Adrenal gland (tissue), 12 donors: ENCODE data around the gene MED1. TPM values are rescaled to one million over a fixed set of nuclear protein-coding genes. Genes with fewer than 3 reads are reported as not detected.
A peak's percentile ranks its signal among the peaks of the same experiment; 100 is the strongest.

Experiments
- DNase-seq, 7 donors: peaks; one replicate each; pipeline ENCODE4 v3.0.0-alpha.2; 2019 to 2020
- H3K27ac ChIP-seq, 5 donors: fragments of 200-600 bp; sonication (generic) in 4 of 5; 1 replicate in 3 of 5; 2 replicates in 2 of 5; pipeline versions ENCODE4 v1.5.1 to v1.8.0; 2016 to 2020; ENCODE audit warnings: mild to moderate bottlenecking in 1 of 5
- H3K27me3 ChIP-seq: fragments of 200-600 bp; 2 replicates; pipeline ENCODE4 v1.8.0; 2021
- H3K36me3 ChIP-seq, 2 donors: fragments of 200-600 bp; replicated peaks in 1 of 2; 1 replicate in 1 of 2; 2 replicates in 1 of 2; pipeline versions ENCODE4 v1.5.1 to v1.8.0; 2018 to 2022
- H3K4me1 ChIP-seq, 2 donors: fragments of 200-600 bp; replicated peaks in 1 of 2; 1 replicate in 1 of 2; 2 replicates in 1 of 2; pipeline versions ENCODE4 v1.5.1 to v1.8.0; 2018 to 2021
- H3K4me3 ChIP-seq, 4 donors: fragments of 200-600 bp; sonication (generic) in 3 of 4; one replicate each; pipeline ENCODE4 v1.5.1; 2016 to 2018
- H3K9me3 ChIP-seq, 3 donors: fragments of 200-600 bp; sonication (generic) in 1 of 3; replicated peaks in 1 of 3; 1 replicate in 2 of 3; 2 replicates in 1 of 3; pipeline versions ENCODE4 v1.5.1 to v1.8.0; 2016 to 2021
- CTCF ChIP-seq, 6 experiments: fragments of 450-650 bp in 4 of 6; fragments of 200-600 bp in 2 of 6; sonication (generic) in 1 of 6; IDR thresholded peaks; 1 replicate in 5 of 6; 2 replicates in 1 of 6; pipeline versions ENCODE4 v1.5.1 to v1.8.0; 2016 to 2021; ENCODE audit warnings: antibody characterized with exemption in 6 of 6, mild to moderate bottlenecking in 2 of 6, moderate library complexity in 1 of 6
- POLR2A ChIP-seq, 2 donors: fragments of 450-650 bp; IDR thresholded peaks; one replicate each; pipeline ENCODE4 v1.6.1; 2017; ENCODE audit warnings: antibody characterized with exemption in 2 of 2, mild to moderate bottlenecking in 2 of 2, moderate library complexity in 1 of 2
- WGBS, 4 donors: extraction: QIAGEN DNeasy Blood & Tissue Kit in 2 of 4; methylation state at CpG; one replicate each; pipeline versions ENCODE4 v1.1.5 to v1.1.7; 2013 to 2017; 5-methylcytosine and 5-hydroxymethylcytosine counted together
- intact Hi-C, 2 donors: fragments of 100-400 bp; cut with DNase I; formaldehyde crosslinking; loops; one replicate each; pipeline versions ENCODE4 v1.14.1 to v1.15.0; 2022 to 2023
- polyA plus RNA-seq, 3 donors: library from polyadenylated mRNA; stranded (reverse); fragments of 200-250 nt in 2 of 3; fragments of 350-450 nt in 1 of 3; fragmentation: Illumina TruSeq in 1 of 3; extraction: RNeasy Lipid Tissue Mini Kit (QIAGEN cat#74804) in 1 of 3; gene quantifications; one replicate each; pipeline ENCODE4 v1.2.3, GENCODE V29; 2013 to 2014
- total RNA-seq, 9 donors: library from RNA; depleted of rRNA in 4 of 9; stranded (reverse); fragments of >200 nt in 4 of 9; fragments of 120-200 nt in 1 of 9; fragmentation: NEBNext Ultra II Directional in 1 of 9; extraction: Animal tissue kit (Norgen Biotek cat#: 25700) in 1 of 9; gene quantifications; one replicate each; pipeline versions ENCODE4 v1.1.0 to v1.2.4, GENCODE V29; 2013 to 2023
- donor health status: healthy with polysubstance abuse.
- donor health status: Bipolar disorder and iron deficiency.
- donor health status: DM: yes; HTN: yes; CAD: no.
- donor health status: DM: no; HTN: no; CAD: no.
- donor health status: DM: no; HTN: no; CAD: no.
- donor health status: DM: yes; HTN: yes; CAD: no.

MED1 gene
- total and polyA plus RNA-seq, 12 donors = 3.5 to 29.4 (median 22.0) TPM

- no peak for DNase-seq
- intact Hi-C loops = no loop called here
- no peaks in the 10 kb centered on the region for H3K9me3 ChIP-seq
- TF ChIP-seq CTCF (IDR thresholded peaks at IDR 0.05) (no peak), POLR2A (IDR thresholded peaks at IDR 0.05) (peak in 1 of 2 donors; percentile 26)
- H3K27me3 ChIP-seq = no peaks in the 10 kb centered on the region
- H3K36me3 ChIP-seq = no peaks in the 10 kb centered on the region
- peak overlapping the region in 1 of 4 donors; percentile 27 for H3K4me3 ChIP-seq
- peak overlapping the region in 4 of 5 donors; percentile 51 to 86 (median 60) for H3K27ac ChIP-seq
- 24 to 34% (median 26%) methylated on average over 4 of the region's 4 CpGs for WGBS, 4 donors
- H3K4me1 ChIP-seq = peaks cover 31 to 44% of the 10 kb centered on the region in 2 donors
Measured at GRCh38 chr17:39365242-39365641, 85.8 kb downstream of the MED1 start.

GRCh38 chr17:39364236-39365025, 86.6 kb downstream of the MED1 start:
- Histone ChIP-seq H3K4me3 (no peak overlapping the region), H3K4me1 (peaks cover 31 to 49% of the 10 kb centered on the region in 2 donors), H3K27me3 (no peaks in the 10 kb centered on the region), H3K9me3 (no peaks in the 10 kb centered on the region), H3K27ac (peak overlapping the region in 4 of 5 donors; percentile 53 to 86 (median 62)), H3K36me3 (no peaks in the 10 kb centered on the region)
- intact Hi-C loops = no loop called here
- no peak for DNase-seq
- TF ChIP-seq POLR2A (IDR thresholded peaks at IDR 0.05) = no peak
- no peak for TF ChIP-seq CTCF (IDR thresholded peaks at IDR 0.05)
- 80 to 83% (median 82%) methylated on average over 8 of the region's 8 CpGs for WGBS, 4 donors

GRCh38 chr17:39361064-39361463, 90.0 kb downstream of the MED1 start:
- Histone ChIP-seq H3K27me3 (no peaks in the 10 kb centered on the region), H3K36me3 (no peaks in the 10 kb centered on the region), H3K4me1 (peaks cover 26 to 45% of the 10 kb centered on the region in 2 donors), H3K27ac (peak overlapping the region in 1 of 5 donors; percentile 26), H3K4me3 (no peak overlapping the region), H3K9me3 (no peaks in the 10 kb centered on the region)
- DNase-seq = no peak
- intact Hi-C loops = no loop called here
- TF ChIP-seq POLR2A (IDR thresholded peaks at IDR 0.05) = no peak
- TF ChIP-seq CTCF (IDR thresholded peaks at IDR 0.05) = no peak
- 88 to 96% (median 91%) methylated on average over 1 of the region's 1 CpG for WGBS, 4 donors

GRCh38 chr17:39360537-39360936, 90.5 kb downstream of the MED1 start:
- Histone ChIP-seq H3K36me3 (no peaks in the 10 kb centered on the region), H3K4me3 (no peak overlapping the region), H3K4me1 (peaks cover 20 to 39% of the 10 kb centered on the region in 2 donors), H3K27me3 (no peaks in the 10 kb centered on the region), H3K9me3 (no peaks in the 10 kb centered on the region), H3K27ac (peak overlapping the region in 1 of 5 donors; percentile 26)
- intact Hi-C loops = no loop called here
- WGBS, 4 donors = 36 to 45% (median 40%) methylated on average over 3 of the region's 3 CpGs
- peak in 6 of 7 donors; percentile 41 to 71 (median 62) for DNase-seq
- TF ChIP-seq CTCF (IDR thresholded peaks at IDR 0.05) = no peak
